GM21447 (cell line): ENCODE data around the gene DNAJC11.

Experiments
- ATAC-seq: cut with Tn5 transposase; IDR thresholded peaks from one replicate; pipeline ENCODE4 v1.9.1; 2021; ENCODE audit not compliant: unreplicated experiment

DNAJC11 gene

DNA sequence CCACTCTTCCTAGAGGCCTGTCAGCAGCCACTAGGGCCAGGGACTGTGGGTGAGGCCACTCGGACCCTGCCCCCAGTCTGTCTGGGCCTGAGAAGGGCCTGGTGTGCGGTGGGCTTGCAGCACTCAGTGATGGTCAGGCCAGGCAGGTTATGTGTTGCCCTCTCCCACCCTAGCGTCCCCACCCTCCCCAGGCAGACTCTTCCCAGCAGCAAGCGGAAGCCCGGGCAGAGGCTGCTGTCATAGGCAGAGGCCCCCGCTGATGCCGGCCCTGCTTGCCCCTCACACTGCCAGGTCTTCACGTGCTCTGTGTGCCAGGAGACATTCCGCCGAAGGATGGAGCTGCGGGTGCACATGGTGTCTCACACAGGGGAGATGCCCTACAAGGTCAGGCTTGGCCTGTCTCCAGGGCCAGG, 115.2 kb downstream of the DNAJC11 start:
- ATAC-seq, result no peak

DNA sequence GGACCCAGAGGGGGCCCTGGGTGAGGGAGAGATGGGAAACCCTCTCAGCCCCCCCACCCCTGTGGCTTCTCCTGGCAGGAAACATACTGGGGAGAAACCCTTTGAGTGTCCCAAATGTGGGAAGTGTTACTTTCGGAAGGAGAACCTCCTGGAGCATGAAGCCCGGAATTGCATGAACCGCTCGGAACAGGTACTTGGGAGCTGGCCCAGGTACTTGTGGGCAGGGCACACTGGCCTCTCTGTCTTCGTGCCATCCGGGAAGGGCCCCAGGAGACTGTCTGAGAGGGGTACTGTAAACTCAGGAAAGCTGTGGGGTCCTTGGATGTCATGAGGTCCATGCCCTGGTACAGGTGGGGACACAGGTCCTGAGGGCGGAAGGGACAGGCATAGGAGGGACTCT, 115.8 kb downstream of the DNAJC11 start:
- no peak for ATAC-seq

DNA sequence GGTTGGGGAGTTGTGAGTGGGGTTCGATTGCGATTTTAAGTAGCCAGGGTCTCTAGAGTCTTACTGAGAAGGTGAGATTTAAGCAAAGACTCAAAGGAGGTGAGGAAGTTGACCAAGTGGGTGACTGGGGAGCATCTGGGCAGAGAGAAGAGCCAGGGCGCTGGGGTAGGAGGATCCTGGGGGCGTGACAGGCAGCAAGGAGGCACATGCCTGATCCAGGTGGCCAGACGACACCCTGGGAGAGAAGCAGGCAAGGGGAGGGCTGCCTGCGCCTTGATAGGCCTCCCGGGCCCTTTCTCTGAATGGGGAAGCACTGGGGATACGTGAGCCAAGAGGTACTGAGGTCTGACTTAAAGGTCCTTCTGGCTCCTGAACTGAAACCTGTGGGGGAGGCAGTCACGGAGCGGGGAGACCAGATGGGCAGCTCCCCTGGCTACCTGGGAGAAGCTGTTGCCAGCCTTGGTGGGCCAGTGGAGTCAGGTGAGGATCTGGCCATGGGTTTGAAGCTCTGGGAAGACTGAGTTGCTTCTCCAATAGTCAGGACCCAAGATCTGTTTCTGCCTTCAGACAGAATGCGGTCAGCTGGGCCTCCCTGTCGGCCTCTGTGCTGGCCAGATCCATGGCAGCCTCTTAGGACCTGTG, 116.4 kb downstream of the DNAJC11 start:
- ATAC-seq, result no peak
